Measurements from ENCODE around the gene C1orf198.

The C1orf198 gene

GRCh38 chr1:230867903-230868735, at the start of gene C1orf198:
Gene C1orf198 (minus strand): TSS chr1:230868521. CDS start chr1:230868512, 9 bp downstream.
- DNase-seq = peak; percentile 25

DNA sequence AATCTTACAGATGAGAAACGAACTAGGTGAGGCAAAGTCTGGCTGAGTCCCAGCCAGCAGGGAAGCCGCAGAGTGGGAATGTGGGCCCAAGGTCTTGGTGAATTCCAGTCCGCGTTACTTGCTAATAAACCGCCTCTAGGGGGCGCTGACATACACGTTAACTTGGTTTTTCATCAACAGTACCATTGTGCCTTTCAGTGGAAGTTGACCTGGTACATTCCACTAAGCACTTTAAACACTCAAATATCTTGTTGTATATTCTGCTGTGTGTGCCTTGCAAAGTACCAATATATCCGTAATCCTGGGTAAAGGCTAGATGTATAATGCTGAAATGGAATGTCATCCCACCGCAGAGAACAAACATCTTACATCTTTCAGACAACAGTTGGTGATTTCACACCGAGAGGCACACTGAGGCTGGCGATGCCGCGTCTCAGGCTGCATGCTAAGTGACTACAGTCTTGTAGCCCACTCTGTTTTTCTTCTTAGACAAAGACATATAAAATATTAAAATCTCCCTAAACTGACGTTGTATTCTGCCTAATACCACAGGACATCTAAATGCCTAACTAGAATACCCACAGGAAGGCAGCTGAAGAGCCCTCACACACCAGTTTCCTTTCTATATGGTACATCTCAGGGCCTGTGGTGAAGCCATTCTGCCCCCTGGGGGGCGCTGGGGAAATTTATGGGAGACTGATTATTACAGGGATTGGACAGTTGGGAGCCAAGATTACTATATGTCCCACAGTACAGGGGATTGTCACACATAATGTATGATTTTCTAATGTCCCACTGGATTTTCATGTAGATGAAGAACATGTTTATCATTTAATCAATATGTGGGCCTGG, 49.2 kb upstream of the C1orf198 start:
- peak; percentile 47 for DNase-seq

- no peak for DNase-seq
These were observed 48.4 kb upstream of the C1orf198 start for GRCh38 chr1:230916587-230917283.

DNA sequence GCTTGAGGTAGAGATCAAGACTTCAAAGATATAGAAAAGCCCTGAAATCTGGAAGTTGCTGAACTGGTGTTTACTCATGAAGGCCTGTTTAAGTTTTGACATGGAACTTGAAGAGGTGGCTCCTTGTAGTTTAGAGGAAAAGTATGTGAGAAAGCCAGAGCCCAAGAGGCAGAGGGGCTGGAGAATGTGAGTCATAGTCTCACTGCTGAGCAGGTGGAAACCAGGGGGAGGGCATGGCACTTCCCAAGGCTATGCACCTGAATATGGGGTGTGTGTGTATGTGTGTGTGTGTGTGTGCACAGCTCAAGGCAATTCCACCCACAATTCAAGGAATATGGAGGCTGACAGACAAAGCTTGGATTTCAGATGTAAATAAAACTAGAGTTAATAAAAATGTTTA, 46.8 kb upstream of the C1orf198 start:
- no peak for DNase-seq

GRCh38 chr1:230913496-230913895, 45.2 kb upstream of the C1orf198 start:
- DNase-seq = no peak

DNA sequence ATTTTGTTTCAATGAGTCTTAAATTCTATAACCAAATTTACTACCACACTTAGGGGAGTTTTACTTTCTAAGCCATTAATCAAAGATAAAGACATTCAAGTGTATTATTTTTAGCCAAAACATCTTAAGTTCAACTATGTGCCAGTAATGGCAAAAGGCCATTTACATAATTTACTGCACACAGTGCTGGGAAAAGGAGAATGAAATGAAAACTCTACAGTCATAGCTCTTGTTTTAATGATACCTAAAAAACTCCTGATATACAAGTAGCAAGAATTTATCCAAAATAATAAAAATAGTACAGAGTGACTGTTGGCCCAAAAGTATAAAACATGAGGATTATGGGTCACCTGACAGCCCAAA, 42.4 kb upstream of the C1orf198 start:
- DNase-seq = no peak

DNA sequence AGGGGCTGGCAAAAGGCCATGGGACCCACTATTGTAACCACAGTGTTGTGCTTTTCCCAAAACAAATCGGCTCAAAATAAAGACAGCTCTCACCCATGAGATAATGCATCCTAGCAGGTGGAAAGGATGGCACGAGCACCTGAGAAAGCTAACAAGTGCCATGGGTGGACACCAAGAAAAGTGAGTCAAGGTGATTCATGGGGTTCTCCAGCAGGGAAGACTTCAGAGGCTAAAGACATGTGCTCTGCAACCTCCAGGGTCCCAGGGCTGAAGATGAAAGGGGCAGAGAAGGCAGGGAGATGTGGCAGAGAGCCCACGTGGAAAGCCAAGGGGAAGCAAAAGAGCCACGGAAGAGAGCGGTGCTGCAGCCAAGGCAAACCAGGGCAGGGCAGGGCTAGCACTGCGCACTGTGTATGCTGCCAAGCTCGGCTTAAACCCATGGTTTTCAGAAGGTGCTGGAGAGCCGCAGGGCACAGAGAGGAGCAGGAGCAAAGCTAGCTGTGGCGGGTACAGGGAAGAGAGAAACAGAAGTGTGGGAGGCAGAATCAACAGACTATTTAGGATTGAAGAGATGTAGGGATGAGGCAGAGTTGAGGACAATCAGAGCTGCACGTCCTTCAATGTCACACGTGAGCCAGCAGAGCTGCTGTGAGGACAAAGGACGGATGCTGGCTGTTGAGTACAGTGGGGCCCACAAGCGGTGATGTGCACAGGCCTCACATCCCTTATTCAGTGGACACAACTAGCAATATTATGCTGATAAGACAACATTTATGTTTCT, 41.8 kb upstream of the C1orf198 start:
- DNase-seq = no peak

DNA sequence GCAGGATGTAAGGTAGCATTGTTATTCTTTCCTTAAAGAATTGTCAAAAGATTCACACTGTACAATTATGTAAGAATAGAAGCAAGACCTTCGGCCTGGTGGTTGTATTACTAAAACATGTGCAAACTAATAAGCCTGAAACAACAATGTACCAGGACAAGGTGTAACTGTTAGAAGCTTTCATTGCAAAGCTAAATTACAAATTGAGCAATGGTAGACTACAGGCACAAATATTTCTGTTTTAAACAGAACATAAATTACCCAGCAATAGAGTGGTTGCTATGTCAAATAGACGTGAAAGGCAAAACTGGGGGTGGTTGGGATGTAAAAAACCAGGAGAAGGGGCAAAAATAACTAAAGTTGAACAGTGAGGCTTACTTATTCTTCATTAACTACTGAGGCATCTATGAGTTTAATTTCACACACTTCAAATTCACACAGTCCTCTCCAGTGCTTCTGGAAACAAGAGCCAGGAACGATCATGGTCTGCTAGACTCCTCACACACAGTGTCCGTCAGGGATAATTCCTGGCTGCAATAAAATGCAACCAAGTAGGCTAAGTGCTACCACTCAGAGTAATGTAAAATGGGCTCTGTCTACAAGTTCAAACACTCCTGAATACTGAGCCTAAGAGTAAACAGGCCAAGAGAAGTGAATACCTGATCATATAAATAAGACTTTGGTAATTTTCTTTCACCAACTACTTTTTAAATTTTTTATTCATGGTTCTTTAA, 39.3 kb upstream of the C1orf198 start:
- DNase-seq = no peak

- no peak for DNase-seq
These were observed 37.9 kb upstream of the C1orf198 start for GRCh38 chr1:230906226-230906625.

- no peak for DNase-seq
These were observed 37.4 kb upstream of the C1orf198 start for GRCh38 chr1:230905733-230906132.

DNA sequence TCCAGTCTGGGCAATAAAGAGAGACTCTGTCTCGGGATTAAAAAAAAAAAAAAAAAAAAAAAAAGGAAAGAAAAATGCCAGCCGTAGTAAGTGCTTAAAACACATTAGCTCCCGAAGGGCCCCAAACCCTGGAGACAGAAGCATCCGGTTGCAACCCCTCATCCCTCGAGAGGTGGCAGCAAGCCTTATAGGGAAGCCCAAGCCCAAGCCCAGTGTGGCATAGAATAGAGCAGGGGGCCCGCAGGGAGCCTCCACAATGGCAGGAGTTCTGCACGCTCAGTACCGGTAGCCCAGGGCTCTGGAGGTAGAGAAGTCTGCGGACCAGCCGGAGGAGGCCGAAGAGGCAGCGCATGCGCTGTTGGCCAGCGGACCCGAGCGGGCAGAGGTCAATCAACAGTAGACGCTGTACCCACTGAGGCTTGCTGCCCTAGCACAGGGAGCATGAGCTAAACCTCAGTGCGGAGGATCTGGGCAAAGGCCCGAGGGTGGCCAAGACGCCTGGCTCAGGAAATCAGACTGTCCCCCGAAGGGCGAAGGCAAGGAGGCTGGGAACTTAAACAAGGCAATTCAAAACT, 34.1 kb upstream of the C1orf198 start:
- no peak for DNase-seq

- DNase-seq = no peak
These were observed 33.4 kb upstream of the C1orf198 start for GRCh38 chr1:230901671-230902070.

DNA sequence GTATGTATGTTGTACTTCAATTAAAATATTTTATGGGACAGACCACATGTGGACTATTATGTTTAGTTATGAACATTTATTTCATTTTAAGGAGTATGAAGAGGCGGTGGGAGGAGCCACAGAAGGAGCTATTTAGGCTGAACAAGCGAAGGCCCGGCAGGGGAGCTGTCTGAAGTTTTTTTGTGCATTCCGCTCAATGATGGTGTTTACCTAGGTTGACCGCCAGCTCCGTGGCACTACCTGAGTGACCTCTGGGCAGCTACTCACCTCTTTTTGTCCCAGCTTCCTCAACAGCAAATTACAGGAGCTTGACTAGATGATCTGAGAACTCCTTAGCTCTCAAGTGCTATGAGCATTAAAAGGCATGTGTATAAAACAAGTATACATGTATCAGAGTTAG, 32.7 kb upstream of the C1orf198 start:
- DNase-seq = no peak

- no peak for DNase-seq
These were observed 31.5 kb upstream of the C1orf198 start for GRCh38 chr1:230899841-230900251.

DNA sequence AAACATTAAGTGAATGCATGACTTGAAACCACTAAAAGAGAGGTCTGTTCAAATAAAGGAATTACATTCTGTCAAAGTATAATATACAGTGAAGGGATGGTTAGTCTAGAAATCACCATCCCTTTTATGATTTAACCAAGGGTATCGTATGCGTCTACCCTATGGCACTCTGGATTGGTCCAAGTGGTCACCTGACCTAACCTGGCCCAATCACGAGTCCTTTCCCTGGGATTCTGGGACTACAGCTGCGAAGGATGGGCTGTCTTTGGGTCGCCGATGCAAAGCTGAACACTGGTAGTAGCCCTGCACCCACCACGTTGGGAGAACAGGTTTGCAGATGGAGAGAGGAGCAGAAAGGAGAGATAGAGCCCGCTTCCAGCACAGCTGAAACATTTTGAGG, 30.4 kb upstream of the C1orf198 start:
- no peak for DNase-seq

DNA sequence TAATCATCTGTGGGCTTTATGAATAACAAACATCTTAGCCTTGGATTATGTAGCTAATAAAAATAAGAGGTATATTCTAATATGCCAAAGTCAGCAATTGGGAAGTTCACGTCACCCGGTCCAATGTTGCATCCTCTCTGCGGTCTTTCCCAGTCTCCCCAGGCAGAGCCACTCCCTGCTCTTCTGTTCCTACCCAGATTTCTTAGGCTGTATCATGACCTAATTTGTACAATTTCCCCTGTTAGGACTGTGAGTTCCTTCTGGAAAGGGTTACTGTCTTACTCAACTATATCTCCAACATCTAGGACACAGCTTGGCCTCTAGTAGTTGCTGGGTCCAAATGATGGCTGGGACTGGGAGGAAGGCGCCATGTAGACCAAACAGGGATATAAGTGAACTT, 29.8 kb upstream of the C1orf198 start:
- no peak for DNase-seq

DNA sequence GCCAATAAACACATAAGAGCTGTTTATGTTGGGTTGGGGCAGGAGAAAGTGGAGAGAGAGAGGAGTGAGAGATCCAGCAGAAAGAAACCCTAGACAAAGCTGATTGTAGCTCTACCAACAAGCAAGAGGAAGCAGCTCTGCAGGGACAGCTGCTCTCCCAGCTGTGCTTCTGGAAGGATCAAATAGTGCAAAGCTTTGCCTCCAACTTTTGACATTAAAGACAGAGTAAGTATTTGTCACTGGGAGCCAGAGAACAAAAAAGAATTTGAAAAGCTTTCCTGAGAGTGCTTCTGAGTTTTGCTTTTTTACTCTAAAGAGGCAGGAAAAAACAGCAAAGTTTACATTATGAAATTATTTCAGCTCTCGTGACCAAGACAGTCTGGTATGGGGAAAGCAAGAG, 28.5 kb upstream of the C1orf198 start:
- no peak for DNase-seq

DNA sequence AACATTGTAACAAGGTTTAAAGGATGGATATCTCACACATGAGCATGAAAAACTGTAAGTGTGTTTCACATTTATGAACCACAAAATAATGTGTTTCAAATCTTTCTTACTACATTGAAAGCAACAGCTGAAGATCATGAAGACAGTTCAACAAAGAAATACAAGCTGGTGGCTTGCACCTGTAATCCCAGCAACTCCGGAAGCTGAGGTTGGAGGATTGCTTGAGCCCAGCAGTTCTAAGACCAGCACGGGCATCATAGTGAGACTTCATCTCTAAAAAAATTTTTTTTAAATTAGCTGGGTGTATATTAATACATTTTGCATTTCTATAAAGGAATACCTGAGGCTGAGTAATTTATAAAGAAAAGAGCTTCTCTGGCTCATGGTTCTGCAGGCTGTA, 27.1 kb upstream of the C1orf198 start:
- no peak for DNase-seq

DNA sequence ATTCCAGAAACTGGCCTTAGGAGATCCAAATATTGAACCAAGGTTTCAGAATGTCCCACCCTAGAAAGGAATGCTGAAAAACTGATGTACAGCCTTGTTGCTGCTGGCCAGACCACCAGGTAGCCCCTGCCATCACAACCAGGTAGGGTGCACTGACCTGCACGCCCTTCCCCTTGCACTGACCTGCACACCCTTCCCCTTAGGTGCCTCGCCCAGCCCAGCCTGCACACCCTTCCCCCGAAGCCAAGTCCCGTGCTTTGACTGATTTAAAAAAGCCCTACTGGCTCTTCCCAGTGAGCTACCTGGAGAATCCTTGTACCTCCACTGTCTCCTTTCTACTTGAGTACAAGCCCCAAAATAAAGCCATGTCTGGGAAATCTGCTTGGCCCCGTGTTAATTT, 26.3 kb upstream of the C1orf198 start:
- DNase-seq = no peak

DNA sequence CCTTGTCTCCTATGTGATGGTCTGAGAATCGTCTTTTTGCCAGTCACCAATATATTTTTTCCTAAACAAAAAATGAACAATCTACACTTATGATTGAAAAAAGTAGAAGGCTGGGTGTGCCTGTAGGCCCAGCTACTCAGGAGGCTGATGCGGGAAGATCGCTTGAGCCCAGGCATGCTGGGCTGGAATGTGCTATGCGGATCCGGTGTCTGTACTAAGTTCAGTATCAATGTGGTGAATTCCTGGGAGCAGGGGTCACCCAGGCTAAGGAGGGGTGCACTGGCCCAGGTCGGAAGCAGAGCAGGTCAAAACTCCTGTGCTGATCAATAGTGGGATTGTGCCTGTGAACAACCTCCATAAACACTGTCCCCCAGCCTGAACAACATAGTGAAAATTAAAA, 25.7 kb upstream of the C1orf198 start:
- no peak for DNase-seq

DNA sequence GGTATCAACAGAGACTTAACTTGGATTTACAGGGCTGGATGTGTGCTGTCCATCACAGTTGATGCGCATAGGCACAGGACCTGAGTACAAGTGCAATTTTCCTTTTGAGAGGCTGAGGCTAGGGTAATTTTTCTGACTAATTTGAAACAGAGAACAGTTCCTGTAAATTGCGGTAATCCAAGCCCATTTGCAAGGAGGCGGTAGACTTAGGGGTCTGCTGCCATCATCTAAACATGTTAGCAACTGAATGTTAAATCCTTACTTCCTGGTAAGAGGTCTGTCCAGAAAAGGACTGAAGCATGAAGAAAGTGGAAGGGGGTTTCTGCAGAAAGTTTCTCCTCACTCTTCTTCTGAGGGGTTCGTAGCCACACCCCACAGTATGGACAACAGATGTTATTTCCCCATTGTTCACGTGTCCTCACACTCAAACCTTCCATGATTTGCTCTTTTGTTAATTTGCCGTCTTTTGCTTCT, 23.7 kb upstream of the C1orf198 start:
- DNase-seq = no peak

- DNase-seq = no peak
These were observed 23.1 kb upstream of the C1orf198 start for GRCh38 chr1:230891413-230891812.

All from MV-4-11 (cell line).